HG03432 (cell line): Measurements from ENCODE around the gene HMSD.

Experiments
- ATAC-seq: cut with Tn5 transposase; IDR thresholded peaks from one replicate; pipeline ENCODE4 v1.9.1; 2021; ENCODE audit warnings: mild to moderate bottlenecking, moderate library complexity; ENCODE audit not compliant: unreplicated experiment

Gene HMSD

DNA sequence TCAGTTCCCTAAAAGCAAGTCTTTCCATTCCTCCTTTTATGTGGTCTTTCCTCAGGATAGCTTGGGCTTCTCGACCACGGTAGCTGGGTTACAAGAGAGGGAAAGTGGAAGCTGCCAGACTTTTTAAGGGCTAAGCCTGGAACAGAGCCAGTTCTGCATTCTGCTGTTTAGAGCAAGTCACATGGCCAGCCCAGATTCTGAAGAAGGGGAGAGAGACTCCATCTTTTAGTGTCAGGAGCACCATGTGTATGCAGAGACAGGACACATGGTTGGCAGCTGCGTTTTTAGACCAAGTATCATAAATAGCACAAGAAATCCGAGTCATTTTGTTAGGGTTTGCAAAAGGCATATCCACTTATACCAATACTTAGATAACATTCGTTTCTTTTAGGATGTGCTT lies 4.7 kb downstream of the HMSD start:
- ATAC-seq: no peak

DNA sequence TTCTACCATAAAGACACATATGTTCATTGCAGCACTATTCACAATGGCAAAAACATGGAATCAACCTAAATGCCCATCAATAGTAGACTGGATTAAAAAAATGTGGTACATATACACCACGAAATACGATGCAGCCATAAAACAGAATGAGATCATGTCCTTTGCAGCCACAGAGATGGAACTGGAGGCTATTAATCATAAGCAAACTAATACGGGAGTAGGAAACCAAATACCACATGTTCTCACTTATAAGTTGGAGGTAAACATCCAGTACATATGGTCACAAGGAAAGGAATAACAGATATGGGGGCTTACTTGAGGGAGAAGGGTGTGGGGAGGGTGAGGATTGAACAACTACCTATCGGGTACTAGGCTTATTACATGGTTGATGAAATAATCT lies 7.7 kb downstream of the HMSD start:
- ATAC-seq: no peak

DNA sequence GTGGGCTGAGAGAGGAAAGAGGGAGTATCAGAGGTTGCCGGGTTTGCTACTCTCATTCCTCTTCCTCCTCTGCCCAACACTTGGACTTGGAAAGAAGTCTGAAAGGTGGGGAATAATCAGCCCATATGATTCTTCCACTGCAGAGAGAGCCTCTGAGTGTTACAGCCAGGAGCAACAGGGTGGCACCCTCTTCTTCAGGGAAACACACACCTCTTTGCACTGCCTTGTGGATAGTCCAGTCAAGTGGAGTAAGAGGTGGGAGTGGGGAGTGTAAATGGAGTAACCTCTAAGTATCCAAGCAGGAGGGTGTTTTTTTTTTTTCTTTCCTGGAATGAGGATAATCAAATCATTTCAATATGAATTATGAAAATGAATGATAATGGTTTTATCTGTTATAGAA lies 11.8 kb downstream of the HMSD start:
- no peak for ATAC-seq

DNA sequence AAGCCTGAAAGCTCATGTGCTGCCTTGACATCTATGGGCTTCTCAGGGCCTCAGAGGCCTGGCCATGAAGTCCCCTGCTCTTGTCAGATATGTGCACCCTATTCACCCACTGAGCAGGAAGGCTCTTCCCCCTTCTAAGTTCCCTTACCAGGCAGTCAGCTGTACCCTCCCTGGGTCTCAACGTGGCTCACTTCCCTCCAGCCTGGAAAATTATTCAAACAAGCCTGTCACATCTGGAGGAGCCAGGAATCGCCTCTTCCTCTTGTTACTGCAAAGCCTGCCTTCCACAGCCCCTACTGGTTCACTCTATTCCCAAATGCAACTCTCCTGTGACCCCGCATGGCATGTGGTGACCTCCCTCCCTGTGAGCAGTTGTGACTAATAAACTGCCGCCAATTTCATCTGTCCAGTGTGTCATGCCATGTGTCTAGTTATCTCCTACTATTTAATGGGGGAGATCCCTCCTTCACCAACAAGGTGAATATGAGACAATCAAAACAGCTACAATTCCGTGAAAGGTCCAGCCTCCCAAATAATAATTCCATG lies 12.4 kb downstream of the HMSD start:
- ATAC-seq: no peak

DNA sequence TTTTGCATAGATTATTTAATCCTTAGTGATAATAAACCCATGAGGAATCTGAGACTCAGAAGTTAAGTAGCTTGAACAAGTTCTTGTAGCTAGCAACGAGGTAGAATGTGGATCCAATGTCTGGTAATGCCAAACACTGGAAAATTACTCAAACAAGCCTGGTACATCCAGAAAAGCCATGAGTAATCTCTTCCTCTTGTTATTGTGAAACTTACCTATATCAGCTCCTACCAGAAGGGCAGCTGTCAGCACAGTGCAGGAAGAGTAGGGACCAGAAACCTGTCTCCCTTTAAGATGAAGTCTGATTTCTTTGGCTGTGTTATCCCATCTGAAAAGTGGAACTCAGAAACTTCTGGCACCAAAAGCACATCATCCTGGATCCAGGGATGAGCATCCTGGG lies 13.0 kb downstream of the HMSD start:
- ATAC-seq: no peak

GRCh38 chr18:63963615-63964256 lies 14.6 kb downstream of the HMSD start:
- peak; percentile 85 for ATAC-seq

- no peak for ATAC-seq
Measured at GRCh38 chr18:63964908-63965307, 15.8 kb downstream of the HMSD start.

GRCh38 chr18:63965716-63966330 lies 16.7 kb downstream of the HMSD start:
- ATAC-seq: no peak

DNA sequence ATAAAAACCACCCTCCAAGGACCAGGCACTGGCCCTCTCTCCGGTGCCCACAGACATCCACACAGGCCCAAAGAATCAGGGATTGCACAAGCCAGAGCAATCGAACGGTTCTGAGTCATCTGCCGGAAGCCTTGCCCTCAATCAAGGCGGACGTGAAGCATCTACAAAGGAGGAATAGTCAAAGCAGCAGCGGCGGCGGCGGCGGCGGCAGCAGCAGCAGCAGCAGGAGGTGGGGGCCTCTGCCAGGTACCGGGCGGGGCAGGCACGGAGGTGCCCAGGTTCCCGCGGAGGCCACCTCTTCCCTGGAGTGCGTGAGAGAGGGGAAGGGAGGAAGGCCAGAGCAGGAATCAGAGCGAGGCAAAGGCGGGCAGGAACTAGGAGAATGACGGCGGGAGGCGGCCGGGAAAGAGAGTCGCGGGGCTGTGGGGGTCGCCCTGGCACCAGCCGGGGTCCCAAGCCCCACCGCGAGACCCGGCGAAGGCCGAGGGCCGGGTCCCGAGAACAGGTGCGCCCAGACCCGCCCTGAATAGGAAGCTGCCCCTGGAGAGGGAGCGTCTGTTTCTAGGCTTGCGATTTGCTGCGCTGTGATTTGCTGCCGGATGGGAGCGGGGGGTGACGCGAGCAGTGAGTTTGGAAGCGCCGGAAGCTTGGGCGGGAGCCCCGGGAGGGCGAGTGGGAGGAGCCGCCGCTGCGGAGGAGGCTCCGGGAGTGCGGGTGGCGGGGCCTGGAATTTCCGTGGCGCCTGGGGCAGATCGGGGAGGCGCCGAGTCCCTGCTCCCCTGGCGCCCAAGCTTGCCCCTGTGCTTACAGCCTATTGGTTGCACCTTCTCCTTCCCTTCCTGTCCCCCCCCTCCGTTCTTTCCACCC lies 21.1 kb downstream of the HMSD start, which contains the start of gene SERPINB8:
SERPINB8 (plus strand) TSS at position 140 of the 867 bp plus-strand sequence. CDS start 8,228 bp downstream, outside the sequence.
- ATAC-seq: peak; percentile 96

DNA sequence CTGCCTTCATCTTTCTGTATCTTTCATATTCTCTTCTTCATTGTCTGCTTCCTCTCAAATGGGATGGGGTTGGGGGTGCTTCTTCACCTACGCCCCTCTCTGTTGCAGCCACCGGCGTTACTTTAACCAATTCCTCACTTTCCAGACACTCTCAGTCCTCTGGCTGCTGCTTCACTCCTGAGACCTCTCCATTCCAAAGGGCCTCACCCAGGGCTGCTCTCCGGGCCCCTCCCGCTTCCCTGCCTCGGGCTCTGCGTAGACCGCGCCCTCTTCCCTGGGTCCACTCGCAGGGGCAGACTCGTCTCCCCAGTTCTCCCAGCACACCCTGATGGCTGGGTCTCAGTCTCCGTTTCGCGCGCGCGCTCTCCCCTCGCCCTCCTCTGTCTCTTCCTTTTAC lies 21.7 kb downstream of the HMSD start:
- ATAC-seq: peak; percentile 0

DNA sequence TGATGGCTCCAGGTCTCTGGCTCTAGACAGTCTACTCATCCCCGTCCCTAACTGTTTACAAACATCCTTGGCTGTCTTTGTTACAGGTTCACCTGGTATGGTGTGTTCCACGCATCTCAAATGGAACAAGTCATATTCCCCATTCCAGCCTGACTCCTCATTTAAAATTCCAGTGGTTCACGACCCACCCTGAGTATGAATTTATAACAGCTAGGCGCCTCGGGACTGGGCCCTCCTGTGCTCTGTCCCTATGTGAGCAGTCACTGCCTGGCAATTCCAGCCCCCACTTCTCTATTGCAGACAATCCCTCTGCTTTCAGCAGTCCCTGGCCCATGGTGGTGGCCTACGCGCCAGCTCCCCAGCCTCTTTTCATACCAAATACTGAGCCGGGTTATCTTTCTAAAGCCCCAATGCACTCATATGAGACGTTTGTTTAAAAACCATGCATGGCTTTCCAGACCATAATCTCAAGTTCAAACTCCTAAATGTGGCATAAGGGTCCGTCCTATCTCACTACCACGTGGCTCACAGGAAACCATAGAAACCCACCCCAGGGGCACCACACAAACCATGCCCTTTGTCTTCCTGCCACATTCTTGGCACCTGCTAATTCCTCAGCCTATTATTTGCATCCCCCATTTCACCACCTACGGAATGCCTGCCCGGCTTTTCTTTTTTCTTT lies 22.4 kb downstream of the HMSD start:
- no peak for ATAC-seq

- ATAC-seq: no peak
Measured at GRCh38 chr18:63972002-63972376, 22.9 kb downstream of the HMSD start.

- no peak for ATAC-seq
Measured at GRCh38 chr18:63974991-63975390, 25.9 kb downstream of the HMSD start.

DNA sequence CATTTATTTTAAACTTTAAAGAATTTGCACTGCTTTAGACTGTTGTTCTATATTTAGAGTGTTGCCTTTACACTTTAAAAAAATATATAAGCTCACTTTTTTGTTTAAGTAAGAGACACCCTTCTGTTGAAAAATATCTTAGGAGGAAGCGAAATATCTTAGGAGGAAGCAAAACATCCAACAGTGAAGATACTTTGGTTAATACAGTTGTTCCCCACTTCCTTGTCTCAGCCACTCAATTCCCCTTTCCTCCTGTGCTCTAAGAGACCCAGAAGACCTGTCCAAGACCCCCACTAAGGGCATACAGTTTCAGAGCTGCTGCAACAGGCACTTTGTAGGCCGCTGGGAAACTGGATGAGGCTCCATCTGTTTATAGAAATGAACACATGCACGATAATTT lies 26.5 kb downstream of the HMSD start:
- ATAC-seq: no peak

DNA sequence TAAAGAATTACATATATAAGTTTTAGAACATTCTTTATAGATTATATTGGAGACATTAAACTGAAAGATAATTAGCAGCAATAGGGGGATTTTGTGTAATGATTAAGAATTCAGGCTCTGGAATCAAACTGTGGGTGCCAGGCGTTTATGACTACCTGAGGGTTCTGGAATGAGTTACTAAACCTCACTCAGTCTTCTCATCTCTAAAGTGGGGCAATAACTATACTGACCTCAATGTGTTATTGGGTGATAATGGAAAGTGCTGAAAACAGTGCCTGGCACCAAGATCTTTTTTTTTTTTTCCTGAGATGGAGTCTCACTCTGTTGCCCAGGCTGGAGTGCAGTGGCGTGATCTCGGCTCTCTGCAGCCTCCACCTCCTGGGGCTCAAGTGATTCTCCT lies 27.9 kb downstream of the HMSD start:
- ATAC-seq: no peak

DNA sequence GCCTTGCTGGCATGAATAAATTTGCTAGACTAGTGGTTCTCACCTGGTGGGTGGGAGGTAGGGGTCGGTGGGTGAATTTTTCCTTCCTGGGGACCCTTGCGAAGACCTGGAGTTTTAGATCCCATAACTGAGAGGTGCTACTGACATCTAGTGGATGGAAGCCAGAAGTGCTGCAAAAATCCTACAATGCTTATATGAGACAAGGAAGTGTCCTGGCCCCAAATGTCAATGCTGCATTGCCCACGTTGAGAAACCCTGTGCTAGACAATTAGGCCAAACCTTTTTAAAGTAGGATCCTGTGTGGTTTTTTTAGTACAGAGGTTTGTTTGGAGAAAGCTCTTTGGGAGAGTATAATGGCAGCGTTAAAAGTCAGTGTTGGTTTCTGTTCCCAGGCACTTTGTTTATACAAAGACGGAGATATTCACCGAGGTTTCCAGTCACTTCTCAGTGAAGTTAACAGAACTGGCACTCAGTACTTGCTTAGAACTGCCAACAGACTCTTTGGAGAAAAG lies 30.4 kb downstream of the HMSD start:
- ATAC-seq: peak; percentile 84

- no peak for ATAC-seq
Measured at GRCh38 chr18:63980027-63980426, 30.9 kb downstream of the HMSD start.

- no peak for ATAC-seq
Measured at GRCh38 chr18:63980896-63981460, 31.9 kb downstream of the HMSD start.

DNA sequence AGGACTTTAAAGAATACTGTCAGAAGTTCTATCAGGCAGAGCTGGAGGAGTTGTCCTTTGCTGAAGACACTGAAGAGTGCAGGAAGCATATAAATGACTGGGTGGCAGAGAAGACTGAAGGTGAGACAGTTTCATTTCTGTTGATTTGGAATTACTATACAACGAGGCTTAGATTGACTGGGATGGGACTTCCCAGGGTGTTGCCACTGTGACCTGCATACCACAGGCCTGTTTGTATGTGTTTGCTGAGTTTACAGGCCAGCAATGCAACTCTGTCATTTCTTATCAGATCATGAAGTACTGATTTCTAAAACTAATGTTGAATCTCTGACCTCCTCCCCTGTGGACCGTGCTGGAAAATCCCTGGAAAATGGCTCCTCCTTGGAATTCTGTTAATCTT lies 32.6 kb downstream of the HMSD start:
- ATAC-seq: no peak

- ATAC-seq: no peak
Measured at GRCh38 chr18:63982361-63982760, 33.3 kb downstream of the HMSD start.

GRCh38 chr18:63986885-63987284 lies 37.8 kb downstream of the HMSD start:
- no peak for ATAC-seq
